ENCODE data around the gene ASNSD1. TPM values are rescaled to one million over a fixed set of nuclear protein-coding genes. Genes with fewer than 3 reads are reported as not detected.

ASNSD1 gene
- total and polyA plus RNA-seq, 9 donors, result 38.5 to 61.9 (median 44.0) TPM

DNA sequence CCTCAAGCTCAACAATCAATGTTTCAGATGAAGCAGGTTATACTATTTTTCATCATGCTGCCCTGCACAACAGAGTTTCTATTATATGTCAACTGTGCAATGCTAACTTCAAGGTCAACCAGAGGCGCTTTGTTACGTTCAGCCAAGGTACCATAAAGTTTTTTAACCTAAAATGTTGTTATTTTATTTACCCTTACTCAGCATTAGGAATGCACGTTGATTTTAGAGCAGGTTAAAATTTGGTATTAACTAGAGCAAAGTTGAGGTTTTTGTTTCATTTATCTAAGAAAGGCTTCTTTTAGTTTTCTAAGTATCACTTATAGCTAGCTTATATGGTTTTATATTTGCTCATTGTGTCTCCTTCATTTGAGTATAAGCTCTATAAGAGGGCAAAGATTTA is 35.0 kb downstream of the ASNSD1 start:
- H3K4me3 ChIP-seq, result no peak overlapping the region

DNA sequence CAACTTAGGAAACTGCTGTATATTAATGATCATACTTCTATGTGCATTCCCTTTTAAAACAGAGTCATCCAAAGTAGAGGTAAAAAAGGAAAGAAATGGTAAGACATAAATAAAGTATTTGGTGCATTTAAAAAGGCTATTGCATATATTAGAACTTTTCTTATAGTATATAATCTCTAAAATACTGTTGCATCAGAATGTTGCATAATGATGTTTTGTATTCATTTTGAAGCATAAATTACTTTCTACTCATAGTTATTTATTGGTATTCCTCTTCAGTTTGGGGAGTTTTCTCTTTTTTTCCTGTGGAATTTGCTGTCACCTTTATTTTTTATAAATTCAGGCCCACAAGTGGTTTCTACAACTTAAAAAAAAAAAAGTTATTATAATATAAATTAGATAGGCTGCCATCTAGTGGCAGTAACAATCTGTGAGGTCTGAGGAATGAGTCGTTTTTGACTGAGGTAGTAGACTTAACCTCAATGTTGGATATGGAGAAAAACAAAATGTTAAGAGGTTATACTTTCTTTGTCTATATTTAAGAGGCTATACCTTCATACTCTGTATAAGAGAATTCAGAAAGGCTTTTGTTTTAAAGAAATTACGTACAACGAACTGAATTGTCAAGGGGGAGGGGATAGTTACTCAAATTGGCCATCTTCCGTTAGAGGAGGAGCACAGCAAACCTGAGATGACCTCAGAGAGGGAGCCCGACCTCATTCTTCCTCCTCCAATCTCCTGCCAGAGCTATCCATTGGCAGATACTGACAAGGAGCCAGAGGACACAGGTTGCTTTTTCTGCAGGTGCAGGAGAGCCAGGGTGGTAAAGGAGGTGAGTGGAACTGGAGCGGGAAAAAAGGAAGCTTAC is 37.0 kb downstream of the ASNSD1 start:
- Histone ChIP-seq H3K27me3 (no peaks in the 10 kb centered on the region), H3K36me3 (no peaks in the 10 kb centered on the region), H3K9me3 (no peaks in the 10 kb centered on the region), H3K27ac (no peak overlapping the region), H3K4me1 (ENCODE audit: insufficient read depth) (no peaks in the 10 kb centered on the region), H3K4me3 (no peak overlapping the region)
- WGBS, 3 donors, result 33 to 41% (median 33%) methylated on average over 6 of the region's 6 CpGs
- intact Hi-C loops (cut with DNase I), result loop anchor here in 2 of 4 donors (5.0 kb wide), 1 partner anchor 36 kb away; the partner anchor contains the start of gene ASNSD1 (in 2 of the 2)
- TF ChIP-seq EP300 (IDR thresholded peaks at IDR 0.05) (no peak), POLR2A (IDR thresholded peaks at IDR 0.05) (no peak)
- TF ChIP-seq, protein P1, sequence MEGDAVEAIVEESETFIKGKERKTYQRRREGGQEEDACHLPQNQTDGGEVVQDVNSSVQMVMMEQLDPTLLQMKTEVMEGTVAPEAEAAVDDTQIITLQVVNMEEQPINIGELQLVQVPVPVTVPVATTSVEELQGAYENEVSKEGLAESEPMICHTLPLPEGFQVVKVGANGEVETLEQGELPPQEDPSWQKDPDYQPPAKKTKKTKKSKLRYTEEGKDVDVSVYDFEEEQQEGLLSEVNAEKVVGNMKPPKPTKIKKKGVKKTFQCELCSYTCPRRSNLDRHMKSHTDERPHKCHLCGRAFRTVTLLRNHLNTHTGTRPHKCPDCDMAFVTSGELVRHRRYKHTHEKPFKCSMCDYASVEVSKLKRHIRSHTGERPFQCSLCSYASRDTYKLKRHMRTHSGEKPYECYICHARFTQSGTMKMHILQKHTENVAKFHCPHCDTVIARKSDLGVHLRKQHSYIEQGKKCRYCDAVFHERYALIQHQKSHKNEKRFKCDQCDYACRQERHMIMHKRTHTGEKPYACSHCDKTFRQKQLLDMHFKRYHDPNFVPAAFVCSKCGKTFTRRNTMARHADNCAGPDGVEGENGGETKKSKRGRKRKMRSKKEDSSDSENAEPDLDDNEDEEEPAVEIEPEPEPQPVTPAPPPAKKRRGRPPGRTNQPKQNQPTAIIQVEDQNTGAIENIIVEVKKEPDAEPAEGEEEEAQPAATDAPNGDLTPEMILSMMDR (IDR thresholded peaks at IDR 0.05), result peak in 1 of 3 donors; percentile 43
- DNase-seq, result peak in 2 of 5 donors; percentile 32 to 60

More for the DNA sequence above, 35.0 kb downstream of the ASNSD1 start:
- Histone ChIP-seq H3K27ac (no peak overlapping the region), H3K9me3 (no peaks in the 10 kb centered on the region), H3K36me3 (no peaks in the 10 kb centered on the region), H3K4me1 (ENCODE audit: insufficient read depth) (no peaks in the 10 kb centered on the region), H3K27me3 (no peaks in the 10 kb centered on the region)
- intact Hi-C loops (cut with DNase I), result loop anchor here in 2 of 4 donors (5.0 kb wide), 1 partner anchor 34 kb away; the partner anchor contains the start of gene ASNSD1 (in 2 of the 2)
- TF ChIP-seq EP300 (IDR thresholded peaks at IDR 0.05) (no peak), POLR2A (IDR thresholded peaks at IDR 0.05) (no peak)
- TF ChIP-seq, protein P1 (IDR thresholded peaks at IDR 0.05), result no peak
- 71 to 79% (median 74%) methylated on average over 3 of the region's 3 CpGs for WGBS, 3 donors
- DNase-seq, result no peak

- intact Hi-C loops (cut with DNase I), result no loop called here
- Histone ChIP-seq H3K9me3 (no peaks in the 10 kb centered on the region), H3K4me3 (no peak overlapping the region), H3K4me1 (ENCODE audit: insufficient read depth) (no peaks in the 10 kb centered on the region), H3K27me3 (no peaks in the 10 kb centered on the region), H3K27ac (no peak overlapping the region), H3K36me3 (no peaks in the 10 kb centered on the region)
- no peak for DNase-seq
- TF ChIP-seq EP300 (IDR thresholded peaks at IDR 0.05), result no peak
- no peak for TF ChIP-seq POLR2A (IDR thresholded peaks at IDR 0.05)
- TF ChIP-seq, protein P1 (IDR thresholded peaks at IDR 0.05), result no peak
- 45 to 48% (median 47%) methylated on average over 2 of the region's 2 CpGs for WGBS, 3 donors
These were observed 39.4 kb downstream of the ASNSD1 start for GRCh38 chr2:189700681-189701080.

DNA sequence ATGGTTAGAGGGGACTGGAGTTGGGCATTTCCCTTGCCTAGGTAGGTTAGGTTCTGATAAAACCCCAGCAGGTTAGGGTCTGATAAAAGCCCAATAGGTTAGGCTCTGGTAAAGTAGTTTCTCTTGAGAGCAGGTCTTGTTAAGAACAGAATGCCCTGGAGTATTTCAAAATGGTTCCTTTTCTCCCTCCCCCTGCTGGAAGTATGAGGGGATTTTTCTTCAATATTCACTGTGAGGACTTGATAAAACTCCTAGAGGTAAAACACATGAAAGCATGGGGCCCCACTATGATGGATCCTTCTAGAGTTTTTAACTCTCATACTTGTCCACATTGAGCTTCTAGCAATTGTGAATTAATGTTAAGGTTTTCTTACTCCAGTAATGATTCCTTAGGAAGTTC is 40.8 kb downstream of the ASNSD1 start:
- H3K27ac ChIP-seq, result no peak overlapping the region
- no peak for DNase-seq
- intact Hi-C loops (cut with DNase I), result no loop called here
- H3K4me3 ChIP-seq, result no peak overlapping the region
- H3K4me1 ChIP-seq (ENCODE audit: insufficient read depth), result no peaks in the 10 kb centered on the region
- TF ChIP-seq POLR2A (IDR thresholded peaks at IDR 0.05) (no peak), EP300 (IDR thresholded peaks at IDR 0.05) (no peak)
- TF ChIP-seq, protein P1 (IDR thresholded peaks at IDR 0.05), result no peak
- H3K36me3 ChIP-seq, result no peaks in the 10 kb centered on the region
- no peaks in the 10 kb centered on the region for H3K27me3 ChIP-seq
- no peaks in the 10 kb centered on the region for H3K9me3 ChIP-seq

Measured in ovary (tissue), 9 donors.